ENCODE results near the gene GRIK2.
"Not testable (repeated sequence)": the region's sequence is repeated elsewhere in the genome, so short reads cannot be mapped to it uniquely, and the experiment has no call there.

The GRIK2 gene

GRCh38 chr6:101541894-101542293 is 148.4 kb downstream of the GRIK2 start:
- DNase-seq: no peak

- no peak for DNase-seq
Observed at GRCh38 chr6:101543796-101544195, 150.3 kb downstream of the GRIK2 start.

- no peak for DNase-seq
Observed at GRCh38 chr6:101544286-101544685, 150.8 kb downstream of the GRIK2 start.

GRCh38 chr6:101545191-101545590 is 151.7 kb downstream of the GRIK2 start:
- DNase-seq: no peak

- no peak for DNase-seq
Observed at GRCh38 chr6:101550451-101550850, 156.9 kb downstream of the GRIK2 start.

- no peak for DNase-seq
Observed at GRCh38 chr6:101554231-101554630, 160.7 kb downstream of the GRIK2 start.

- DNase-seq: no peak
Observed at GRCh38 chr6:101558712-101559111, 165.2 kb downstream of the GRIK2 start.

- DNase-seq: no peak
Observed at GRCh38 chr6:101572627-101573026, 179.1 kb downstream of the GRIK2 start.

GRCh38 chr6:101577091-101577490 is 183.6 kb downstream of the GRIK2 start:
- no peak for DNase-seq

- no peak for DNase-seq
Observed at GRCh38 chr6:101578306-101578705, 184.8 kb downstream of the GRIK2 start.

GRCh38 chr6:101582792-101583191 is 189.3 kb downstream of the GRIK2 start:
- DNase-seq: no peak

- DNase-seq: no peak
Observed at GRCh38 chr6:101585501-101585900, 192.0 kb downstream of the GRIK2 start.

GRCh38 chr6:101588343-101588742 is 194.8 kb downstream of the GRIK2 start:
- no peak for DNase-seq

- no peak for DNase-seq
Observed at GRCh38 chr6:101595276-101595675, 201.8 kb downstream of the GRIK2 start.

GRCh38 chr6:101597693-101598092 is 204.2 kb downstream of the GRIK2 start:
- DNase-seq: no peak

GRCh38 chr6:101605426-101605825 is 211.9 kb downstream of the GRIK2 start:
- no peak for DNase-seq

- no peak for DNase-seq
Observed at GRCh38 chr6:101605874-101606273, 212.4 kb downstream of the GRIK2 start.

- DNase-seq: no peak
Observed at GRCh38 chr6:101607111-101607690, 213.7 kb downstream of the GRIK2 start.

GRCh38 chr6:101608703-101609102 is 215.2 kb downstream of the GRIK2 start:
- no peak for DNase-seq

GRCh38 chr6:101613556-101613955 is 220.0 kb downstream of the GRIK2 start:
- DNase-seq: no peak

- DNase-seq: no peak
Observed at GRCh38 chr6:101614774-101615173, 221.3 kb downstream of the GRIK2 start.

- no peak for DNase-seq
Observed at GRCh38 chr6:101626269-101626668, 232.8 kb downstream of the GRIK2 start.

- DNase-seq: no peak
Observed at GRCh38 chr6:101630941-101631340, 237.4 kb downstream of the GRIK2 start.

GRCh38 chr6:101633081-101633480 is 239.6 kb downstream of the GRIK2 start:
- DNase-seq: no peak

GRCh38 chr6:101638865-101639264 is 245.4 kb downstream of the GRIK2 start:
- not testable (repeated sequence) for DNase-seq

GRCh38 chr6:101640131-101640530 is 246.6 kb downstream of the GRIK2 start:
- no peak for DNase-seq

Data from CD4-positive, alpha-beta T cell treated with Interleukin-12 subunit alpha and Interleukin-12 subunit beta, for 1 hour (primary cell).